SK-N-SH (cell line): ENCODE measurements around the gene TTLL1.

Source experiments
- CTCF ChIP-seq: fragments of 200-600 bp; sonication (generic); IDR thresholded peaks from 2 replicates; pipeline ENCODE4 v1.6.1; 2017; ENCODE audit warnings: antibody characterized with exemption, mild to moderate bottlenecking, moderate library complexity
- GATA2 ChIP-seq: sonication (generic); formaldehyde crosslinking; IDR thresholded peaks from 2 replicates; pipeline ENCODE4 v1.5.0; 2020; ENCODE audit warnings: mild to moderate bottlenecking, missing genetic modification reagents
- USF1 ChIP-seq: IDR thresholded peaks from 2 replicates; pipeline ENCODE4 v1.4.0; 2012; ENCODE audit warnings: low read depth, borderline replicate concordance
- USF2 ChIP-seq: fragments of 150-350 bp; IDR thresholded peaks from 2 replicates; pipeline ENCODE4 v1.6.1; 2017; ENCODE audit warnings: antibody characterized with exemption, low read length, low read depth, borderline replicate concordance
- ZBTB33 ChIP-seq: IDR thresholded peaks from 2 replicates; pipeline ENCODE4 v1.4.0; 2012; ENCODE audit warnings: low read depth, borderline replicate concordance

GRCh38 chr22:43047605-43048004, 41.6 kb downstream of the TTLL1 start:
- TF ChIP-seq CTCF (no peak), USF1 (no peak), GATA2 (CRISPR knock-in tag) (no peak), USF2 (no peak), ZBTB33 (no peak)
